HepG2 (cell line): ENCODE data around the gene FBXL7. TPM values are rescaled to one million over a fixed set of nuclear protein-coding genes. Genes with fewer than 3 reads are reported as not detected.

ENCODE experiments used
- ATAC-seq: fragments of 200-7000 bp; cut with Tn5 transposase; 3 replicates; pipeline ENCODE4 v1.9.1; 2020; ENCODE audit warnings: mild to moderate bottlenecking, moderate library complexity
- BruUV-seq: library from RNA; stranded (reverse); fragments of 400-500 nt; replicated peaks from 2 replicates; lab custom pipeline; 2021; lab: Mats Ljungman, UMichigan
- CTCF ChIA-PET: fragments of 300-600 bp; formaldehyde crosslinking; extraction: SDS; loops from one replicate; lab custom pipeline; 2021; ENCODE audit warnings: low total read pairs, inconsistent platforms, low intra/inter-chr PET ratio; lab: Yijun Ruan, JAX
- POLR2A ChIA-PET: fragments of 350-600 bp; sonication (Branson Sonifier 250); formaldehyde crosslinking; loops from one replicate; lab custom pipeline; 2020; ENCODE audit warnings: antibody characterized with exemption, inconsistent platforms; lab: Yijun Ruan, JAX
- DNase-seq: peaks from one replicate; pipeline ENCODE4 v3.0.0-alpha.2; 2015; ENCODE audit warnings: low spot score
- FAIRE-seq: peaks from 3 replicates; lab custom pipeline; 2011; peaks lifted over from hg19 to GRCh38; lab: Jason Lieb, UNC
- H2AFZ ChIP-seq: one replicate; pipeline ENCODE4 v1.6.1; 2011; ENCODE audit warnings: low read length, inconsistent platforms
- H3K27ac ChIP-seq: fragments of 300-600 bp; 3 replicates; pipeline ENCODE4 v1.8.0; 2011; ENCODE audit warnings: mixed run types, mild to moderate bottlenecking, mixed read lengths, low read length, inconsistent platforms; ENCODE audit not compliant: insufficient read depth; ENCODE audit errors: extremely low read length
- H3K27me3 ChIP-seq, 2 experiments: fragments of 200-600 bp in 1 of 2; 2 replicates in 1 of 2; 3 replicates in 1 of 2; pipeline versions ENCODE4 v1.6.0 to v1.8.0; 2011; ENCODE audit warnings: low read length in 2 of 2, mild to moderate bottlenecking in 2 of 2, moderate library complexity in 2 of 2, inconsistent platforms in 1 of 2; ENCODE audit not compliant: insufficient read depth in 2 of 2, control insufficient read depth in 1 of 2
- H3K36me3 ChIP-seq, 2 experiments: fragments of 200-600 bp in 1 of 2; replicated peaks in 1 of 2; 2 replicates in 1 of 2; 3 replicates in 1 of 2; pipeline versions ENCODE4 v1.5.1 to v1.8.0; 2011; ENCODE audit warnings: low read length in 2 of 2, inconsistent platforms in 1 of 2; ENCODE audit not compliant: insufficient read depth in 2 of 2, control insufficient read depth in 1 of 2
- H3K4me1 ChIP-seq: 2 replicates; pipeline ENCODE4 v1.5.1; 2012; ENCODE audit warnings: low read length, inconsistent platforms; ENCODE audit not compliant: insufficient read depth
- H3K4me2 ChIP-seq: 2 replicates; pipeline ENCODE4 v1.6.0; 2011; ENCODE audit warnings: low read depth, low read length, inconsistent platforms
- H3K4me3 ChIP-seq, 3 experiments: fragments of 200-600 bp in 1 of 3; sonication (generic), shearing (Covaris generic) in 1 of 3; replicated peaks in 1 of 3; 2 replicates each; pipeline ENCODE4 v1.5.1; 2011 to 2016; ENCODE audit warnings: low read length in 3 of 3, inconsistent platforms in 2 of 3, low read depth in 2 of 3, mild to moderate bottlenecking in 2 of 3, control low read depth in 1 of 3, mixed read lengths in 1 of 3; ENCODE audit not compliant: insufficient read depth in 1 of 3
- H3K79me2 ChIP-seq: one replicate; pipeline ENCODE4 v1.6.1; 2011; ENCODE audit warnings: low read length, inconsistent platforms; ENCODE audit not compliant: insufficient read depth
- H3K9ac ChIP-seq: 2 replicates; pipeline ENCODE4 v1.6.0; 2011; ENCODE audit warnings: mild to moderate bottlenecking, low read depth, low read length, inconsistent platforms; ENCODE audit not compliant: insufficient read depth
- H3K9me3 ChIP-seq: 2 replicates; pipeline ENCODE4 v1.5.1; 2012; ENCODE audit warnings: mild to moderate bottlenecking, low read length
- H4K20me1 ChIP-seq: 2 replicates; pipeline ENCODE4 v1.6.0; 2011; ENCODE audit warnings: inconsistent platforms, mild to moderate bottlenecking, low read length, moderate library complexity; ENCODE audit not compliant: insufficient read depth
- ARID3A ChIP-seq: IDR thresholded peaks from 2 replicates; pipeline ENCODE4 v1.6.1; 2012; ENCODE audit warnings: low read depth, low read length, improper control_type of control experiment
- CBX1 ChIP-seq: IDR thresholded peaks from one replicate; pipeline ENCODE4 v1.6.1; 2016; ENCODE audit warnings: antibody characterized with exemption, low read depth
- CREM ChIP-seq, 2 experiments: sonication (generic) in 1 of 2; formaldehyde crosslinking in 1 of 2; IDR thresholded peaks; 2 replicates each; pipeline versions ENCODE4 v1.4.0 to v1.6.1; 2016 to 2020; ENCODE audit warnings: antibody characterized with exemption in 1 of 2, mild to moderate bottlenecking in 1 of 2, missing genetic modification reagents in 1 of 2
- E2F5 ChIP-seq: sonication (generic); formaldehyde crosslinking; conservative IDR thresholded peaks from 2 replicates; pipeline ENCODE4 v1.4.0; 2020; ENCODE audit warnings: missing genetic modification reagents
- FOXO1 ChIP-seq: sonication (generic); formaldehyde crosslinking; IDR thresholded peaks from 2 replicates; pipeline ENCODE4 v1.4.0; 2020; ENCODE audit warnings: missing genetic modification reagents
- HNF1B ChIP-seq: sonication (generic); formaldehyde crosslinking; IDR thresholded peaks from 2 replicates; pipeline ENCODE4 v1.5.1; 2020; ENCODE audit warnings: mild to moderate bottlenecking, moderate library complexity, missing genetic modification reagents
- NFRKB ChIP-seq: fragments of 450-650 bp; IDR thresholded peaks from 2 replicates; pipeline ENCODE4 v1.6.1; 2017
- NKX3-1 ChIP-seq: sonication (generic); formaldehyde crosslinking; IDR thresholded peaks from 2 replicates; pipeline ENCODE4 v1.5.0; 2020; ENCODE audit warnings: missing genetic modification reagents
- PATZ1 ChIP-seq: sonication (generic); formaldehyde crosslinking; IDR thresholded peaks from 2 replicates; pipeline ENCODE4 v1.4.0; 2020; ENCODE audit warnings: missing genetic modification reagents
- RFXANK ChIP-seq: IDR thresholded peaks from 2 replicates; pipeline ENCODE4 v1.6.1; 2016
- SRSF9 ChIP-seq: fragments of 200-400 bp; formaldehyde crosslinking; IDR thresholded peaks from 2 replicates; pipeline ENCODE4 v1.6.1; 2018; ENCODE audit warnings: borderline replicate concordance, mild to moderate bottlenecking, low read depth, low read length; ENCODE audit not compliant: insufficient read depth, poor library complexity, severe bottlenecking
- TEAD3 ChIP-seq: optimal IDR thresholded peaks from 2 replicates; pipeline ENCODE3; 2016; ENCODE audit warnings: borderline replicate concordance
- TERF1 ChIP-seq: sonication (generic); formaldehyde crosslinking; IDR thresholded peaks from 2 replicates; pipeline ENCODE4 v1.8.0; 2022; ENCODE audit warnings: mild to moderate bottlenecking, missing genetic modification reagents, moderate library complexity
- ZNF20 ChIP-seq: sonication (generic); formaldehyde crosslinking; IDR thresholded peaks from 2 replicates; pipeline ENCODE4 v1.4.0; 2020; ENCODE audit warnings: mild to moderate bottlenecking, moderate library complexity, missing genetic modification reagents
- ZNF446 ChIP-seq: sonication (generic); formaldehyde crosslinking; IDR thresholded peaks from 2 replicates; pipeline ENCODE4 v1.5.0; 2020; ENCODE audit warnings: mild to moderate bottlenecking, missing genetic modification reagents
- ZNF484 ChIP-seq: sonication (generic); formaldehyde crosslinking; IDR thresholded peaks from 2 replicates; pipeline ENCODE4 v1.5.1; 2020; ENCODE audit warnings: mild to moderate bottlenecking, low read depth, missing genetic modification reagents, borderline replicate concordance
- WGBS: methylation state at CpG from one replicate; pipeline ENCODE4 v1.1.6; 2017; ENCODE audit warnings: low lambda C conversion rate; 5-methylcytosine and 5-hydroxymethylcytosine counted together
- in situ Hi-C: cut with HindIII; loops from 2 replicates; pipeline ENCODE4 v1.10.0; 2017; ENCODE audit warnings: low pct_unique_long_range_greater_than_20kb; ENCODE audit not compliant: extremely low pct_ligation_motif_present
- intact Hi-C: fragments of 100-400 bp; cut with micrococcal nuclease; formaldehyde crosslinking; loops from one replicate; pipeline ENCODE4 v1.10.0; 2022; ENCODE audit not compliant: unreplicated experiment
- polyA plus RNA-seq, 8 experiments: library from polyadenylated mRNA; depleted of rRNA in 3 of 8; stranded (reverse) in 7 of 8; unstranded in 1 of 8; fragments of >200 nt; fragmentation: Illumina TruSeq in 4 of 8; extraction: Trizol in 4 of 8; gene quantifications; 2 replicates each; pipeline versions ENCODE4 v1.2.1 to v1.2.3, GENCODE V29; 2011 to 2016; ENCODE audit warnings: low read depth in 4 of 8, missing spikeins in 1 of 8, mixed read lengths in 1 of 8; ENCODE audit not compliant: insufficient read depth in 1 of 8
- total RNA-seq, 5 experiments: library from RNA; depleted of rRNA; stranded (reverse); fragments of >200 nt; fragmentation: Illumina TruSeq; extraction: Trizol; gene quantifications; 2 replicates each; pipeline ENCODE4 v1.2.3, GENCODE V29; 2016; ENCODE audit warnings: low read depth in 1 of 5

Gene FBXL7
- total and polyA plus RNA-seq, 2 of the 13 experiments (the other 11 are each of a cell fraction or from before 2014, with no cell fraction given): 0.07 TPM; not detected in 1

- no TSS peak for BruUV-seq
- in situ Hi-C loops: loop anchor here (25.0 kb wide), 1 partner anchor 675 kb away; no protein-coding TSS in a partner anchor
Measured at GRCh38 chr5:15786884-15787283, 286.9 kb downstream of the FBXL7 start.

More at GRCh38 chr5:15786884-15787283, 286.9 kb downstream of the FBXL7 start:
- ChIA-PET CTCF (no interaction called here), POLR2A (no interaction called here)
- 1% methylated on average over 5 of the region's 5 CpGs for WGBS
- no peaks in the 10 kb centered on the region for H3K79me2 ChIP-seq
- no peaks in the 10 kb centered on the region for H3K9me3 ChIP-seq
- no peaks in the 10 kb centered on the region for H4K20me1 ChIP-seq
- intact Hi-C loops: no loop called here
- FAIRE-seq: no peak
- H3K27ac ChIP-seq: no peak overlapping the region
- H3K9ac ChIP-seq: no peak overlapping the region
- H3K27me3 ChIP-seq: no peaks in the 10 kb centered on the region
- no peak overlapping the region for H2AFZ ChIP-seq
- no peak for TF ChIP-seq NKX3-1 (CRISPR knock-in tag)
- TF ChIP-seq CREM (IDR thresholded peaks at IDR 0.05): no peak
- no peak for TF ChIP-seq CREM (CRISPR knock-in tag; IDR thresholded peaks at IDR 0.05)
- TF ChIP-seq RFXANK (CRISPR knock-in tag): no peak
- TF ChIP-seq ZNF446 (CRISPR knock-in tag): no peak
- TF ChIP-seq TEAD3 (CRISPR knock-in tag): no peak
- no peak for TF ChIP-seq ZNF484 (CRISPR knock-in tag)
- no peak for TF ChIP-seq PATZ1 (CRISPR knock-in tag)
- TF ChIP-seq E2F5 (CRISPR knock-in tag): no peak
- no peak for TF ChIP-seq NFRKB
- TF ChIP-seq SRSF9: no peak
- TF ChIP-seq HNF1B: no peak
- TF ChIP-seq ZNF20 (CRISPR knock-in tag): no peak
- no peak for TF ChIP-seq TERF1 (CRISPR knock-in tag)
- no peak for TF ChIP-seq ARID3A
- TF ChIP-seq FOXO1 (CRISPR knock-in tag): no peak
- no peak for TF ChIP-seq CBX1
- no peaks in the 10 kb centered on the region for H3K4me1 ChIP-seq
- ATAC-seq: no peak
- no peak overlapping the region for H3K4me2 ChIP-seq
- no peak overlapping the region for H3K4me3 ChIP-seq
- DNase-seq: no peak
- no peaks in the 10 kb centered on the region for H3K36me3 ChIP-seq
